Renal cortex interstitium (tissue), 11 donors: ENCODE data around the gene SESN2. TPM values are rescaled to one million over a fixed set of nuclear protein-coding genes. Genes with fewer than 3 reads are reported as not detected.
A peak's percentile ranks its signal among the peaks of the same experiment; 100 is the strongest.

Source experiments
- DNase-seq, 11 donors: peaks; one replicate each; pipeline ENCODE4 v3.0.0-alpha.2; 2013; ENCODE audit warnings: low read depth in 9 of 11, low spot score in 4 of 11; ENCODE audit errors: extremely low read depth in 1 of 11
- polyA plus RNA-seq, 3 donors: library from polyadenylated mRNA; unstranded; fragments of 120-200 nt; gene quantifications; one replicate each; pipeline ENCODE4 v1.2.1, GENCODE V29; 2013; ENCODE audit not compliant: insufficient read length in 3 of 3

The SESN2 gene
- polyA plus RNA-seq, 3 donors: 16.8 to 19.9 (median 19.7) TPM

DNA sequence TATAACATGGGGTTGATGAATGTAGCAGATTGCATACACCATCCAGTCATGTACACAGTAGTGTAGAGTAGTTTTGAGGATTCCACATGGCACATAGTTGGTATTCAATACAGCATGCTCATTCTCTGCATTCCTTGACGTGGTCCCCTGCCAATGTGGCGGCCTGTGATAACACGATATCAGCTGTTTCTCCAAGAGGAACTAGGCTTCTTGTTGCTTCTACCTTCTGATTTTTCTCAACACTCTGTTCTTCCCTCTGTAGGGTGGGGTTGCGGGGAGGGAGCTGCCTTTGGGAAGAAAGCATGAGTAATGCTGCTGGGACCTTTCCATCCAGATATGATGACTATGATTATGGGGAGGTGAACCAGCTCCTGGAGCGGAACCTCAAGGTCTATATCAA, 19.4 kb downstream of the SESN2 start:
- no peak for DNase-seq

- DNase-seq: no peak
These were observed 20.4 kb downstream of the SESN2 start for GRCh38 chr1:28279721-28280120.

DNA sequence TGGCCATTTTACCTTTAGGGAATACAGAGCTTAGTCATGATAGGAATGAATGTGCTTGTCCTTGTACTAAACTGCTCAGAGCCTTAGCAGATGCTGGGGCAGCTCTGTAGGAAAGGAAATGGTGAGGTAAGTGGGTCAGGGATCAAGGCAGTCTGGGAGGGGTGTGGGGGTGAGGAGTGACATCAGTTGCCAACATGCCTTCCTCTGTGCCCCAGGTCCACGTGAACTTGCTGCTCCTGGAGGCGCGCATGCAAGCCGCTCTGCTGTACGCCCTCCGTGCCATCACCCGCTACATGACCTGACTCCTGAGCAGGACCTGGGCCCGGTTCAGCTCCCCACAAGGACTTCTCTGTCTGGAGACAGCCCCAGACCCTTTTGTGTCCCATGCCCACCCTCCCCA, 21.2 kb downstream of the SESN2 start:
- DNase-seq: no peak

DNA sequence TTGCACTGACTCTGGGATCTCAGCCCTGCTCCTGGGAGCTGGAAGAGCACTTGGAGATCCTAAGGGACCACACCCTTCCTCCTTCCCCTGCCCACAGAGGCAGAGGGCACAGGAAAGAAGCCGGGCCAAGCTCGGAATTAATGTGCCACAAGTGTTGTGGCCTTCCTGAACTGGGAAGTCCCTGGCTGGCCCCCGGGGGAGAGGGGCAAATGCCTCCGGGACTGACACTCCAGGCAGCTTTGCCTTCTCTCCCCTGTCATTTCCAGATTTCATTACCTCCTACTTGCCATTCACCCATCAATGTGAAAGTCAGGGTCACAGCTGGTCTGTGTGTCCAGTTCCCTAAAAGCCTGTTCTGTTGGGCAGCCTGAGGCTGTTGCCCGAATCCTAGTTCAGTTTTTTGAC, 21.7 kb downstream of the SESN2 start:
- no peak for DNase-seq

DNA sequence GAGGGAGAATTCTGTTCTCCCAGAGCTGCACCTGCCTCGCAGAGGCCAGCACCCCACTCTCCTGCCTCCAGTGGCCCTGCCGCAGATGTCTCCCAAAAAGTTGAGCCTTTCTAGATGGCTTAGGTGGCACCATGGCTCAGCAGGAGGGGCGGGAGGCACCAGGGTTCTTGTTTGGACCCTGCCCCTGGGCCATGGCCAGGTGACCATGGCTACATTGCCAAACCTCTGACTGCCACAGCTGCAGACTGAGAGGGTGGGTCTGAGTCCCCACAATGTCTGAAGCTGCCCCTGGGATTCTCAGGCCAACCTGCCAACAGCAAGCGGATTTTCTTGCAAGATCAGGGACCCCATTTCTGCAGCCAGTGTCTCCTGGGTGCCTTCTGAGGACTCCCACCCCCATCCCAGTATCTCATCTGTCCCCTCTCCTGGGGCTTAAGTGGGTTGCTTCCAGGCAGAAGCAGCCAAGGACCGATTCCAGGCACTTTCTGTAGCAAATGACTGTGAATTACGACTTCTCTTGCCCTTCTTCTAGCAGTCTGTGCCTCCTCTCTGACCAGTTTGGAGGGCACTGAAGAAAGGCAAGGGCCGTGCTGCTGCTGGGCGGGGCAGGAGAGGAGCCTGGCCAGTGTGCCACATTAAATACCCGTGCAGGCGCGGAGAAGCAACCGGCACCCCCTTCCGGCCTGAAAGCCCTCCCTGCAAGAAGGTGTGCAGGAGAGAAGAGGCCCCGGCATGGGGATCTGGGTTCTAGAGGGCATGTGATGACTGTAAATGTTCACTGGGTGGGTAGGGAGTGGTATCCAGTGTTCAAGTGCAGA, 22.5 kb downstream of the SESN2 start:
- no peak for DNase-seq

GRCh38 chr1:28282426-28283407, 23.4 kb downstream of the SESN2 start:
- no peak for DNase-seq

GRCh38 chr1:28286111-28286510, 26.8 kb downstream of the SESN2 start:
- no peak for DNase-seq

- DNase-seq: no peak
These were observed 29.2 kb downstream of the SESN2 start for GRCh38 chr1:28288487-28288886.

DNA sequence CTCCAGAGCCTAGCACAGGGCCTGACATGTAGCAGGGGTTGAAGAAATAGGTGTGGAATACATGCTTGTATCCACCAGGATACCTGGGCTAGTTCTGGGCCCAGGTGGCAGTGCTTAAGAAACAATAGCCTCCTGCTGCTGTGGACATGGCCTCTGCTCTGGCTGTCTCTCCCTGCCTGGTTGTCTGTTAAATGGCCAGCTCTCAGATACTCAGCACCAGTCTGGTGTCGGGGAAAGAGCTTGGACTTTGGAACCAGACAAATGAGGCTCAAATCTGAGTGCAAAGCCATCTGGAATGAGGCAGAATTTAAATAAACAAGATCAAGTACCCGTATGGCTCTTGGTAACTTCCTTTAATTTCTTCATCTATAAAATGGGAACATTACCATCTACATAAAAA, 31.5 kb downstream of the SESN2 start:
- DNase-seq: no peak

DNA sequence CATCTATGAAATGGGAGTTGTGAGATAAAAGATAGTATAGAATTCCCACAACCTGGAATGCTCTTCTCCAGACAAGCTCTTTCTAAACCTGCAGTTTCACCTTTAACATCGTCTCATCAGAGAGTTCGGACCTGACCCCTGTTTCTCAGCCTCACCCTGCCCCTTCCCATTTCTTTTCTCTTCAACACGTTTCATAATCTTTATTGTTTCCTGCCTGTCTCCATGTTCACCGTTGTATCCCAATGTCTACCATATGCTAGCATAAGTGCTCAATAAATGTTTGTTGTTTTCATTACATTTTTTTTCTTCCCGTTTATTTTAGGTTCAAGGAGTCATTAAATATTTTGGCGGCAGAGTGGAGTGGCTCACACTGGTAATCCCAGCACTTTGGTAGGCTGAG, 32.4 kb downstream of the SESN2 start:
- DNase-seq: no peak

- no peak for DNase-seq
These were observed 36.6 kb downstream of the SESN2 start for GRCh38 chr1:28295936-28296335.

GRCh38 chr1:28296401-28297261, 37.3 kb downstream of the SESN2 start:
- peak; percentile 62 to 93 (median 81) for DNase-seq

- no peak for DNase-seq
These were observed 38.5 kb downstream of the SESN2 start for GRCh38 chr1:28297826-28298225.

- DNase-seq: no peak
These were observed 39.1 kb downstream of the SESN2 start for GRCh38 chr1:28298438-28298837.

- DNase-seq: no peak
These were observed 42.3 kb downstream of the SESN2 start for GRCh38 chr1:28301368-28302174.

DNA sequence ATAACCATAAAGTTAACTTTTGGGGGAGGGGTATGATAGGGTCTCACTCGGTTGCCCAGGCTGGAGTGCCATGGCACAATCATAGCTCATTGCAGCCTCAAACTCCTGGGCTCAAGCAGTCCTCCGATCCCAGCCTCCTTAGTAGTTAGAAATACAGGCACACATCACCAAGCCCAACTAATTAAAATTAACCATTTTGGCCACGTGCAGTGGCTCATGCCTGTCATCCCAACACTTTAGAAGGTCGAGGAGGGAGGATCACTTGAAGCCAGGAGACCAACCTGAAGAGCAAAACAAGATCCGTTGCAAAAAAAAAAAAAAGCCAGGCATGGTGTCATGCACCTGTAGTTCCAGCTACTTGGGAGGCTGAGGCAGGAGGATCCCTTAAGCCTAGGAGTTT, 42.9 kb downstream of the SESN2 start:
- DNase-seq: no peak

- no peak for DNase-seq
These were observed 47.1 kb downstream of the SESN2 start for GRCh38 chr1:28306301-28306949.

DNA sequence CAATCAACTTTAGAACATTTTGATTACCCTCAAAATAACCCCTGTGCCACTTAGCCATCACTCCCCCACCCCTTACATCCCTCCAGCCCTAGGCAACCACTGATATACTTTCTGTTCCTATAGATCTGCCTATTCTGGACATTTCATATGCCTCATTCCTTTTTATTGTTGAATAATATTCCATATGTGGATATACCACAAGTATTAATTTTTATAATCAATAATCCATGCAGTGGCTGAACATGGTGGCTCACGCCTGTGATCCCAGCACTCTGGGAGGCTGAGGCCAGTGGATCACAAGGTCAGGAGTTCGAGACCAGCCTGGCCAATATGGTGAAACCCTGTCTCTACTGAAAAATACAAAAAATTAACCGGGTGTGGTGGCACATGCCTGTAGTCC, 49.4 kb downstream of the SESN2 start:
- DNase-seq: no peak
